ENCODE measurements around the gene TSPAN3. TPM values are rescaled to one million over a fixed set of nuclear protein-coding genes. Genes with fewer than 3 reads are reported as not detected.

The TSPAN3 gene
- total RNA-seq, 1 donor from 2014 or later, result 113 TPM

- DNase-seq (no peak), ATAC-seq (ENCODE audit: low read depth) (no peak)
- H3K36me3 Mint-ChIP-seq (ENCODE audit: low read depth), result peaks cover 37% of the 10 kb centered on the region
- ChIA-PET CTCF (interaction anchor here (0.6 to 4.0 kb wide), 7 partner anchors 12 to 835 kb away, joined by 3 to 16 read pairs (median 9); no protein-coding TSS in a partner anchor), POLR2A (interaction anchor here (0.7 to 0.8 kb wide), 2 partner anchors 10 to 116 kb away, joined by 3 to 4 read pairs; no protein-coding TSS in a partner anchor)
- H3K9me3 Mint-ChIP-seq, result no peaks in the 10 kb centered on the region
- H3K27me3 Mint-ChIP-seq, result no peaks in the 10 kb centered on the region
- H3K27ac Mint-ChIP-seq, result no peak overlapping the region
- intact Hi-C loops (cut with micrococcal nuclease), result no loop called here
- peaks cover 30% of the 10 kb centered on the region for H3K4me1 Mint-ChIP-seq
- no peak for TF ChIP-seq CTCF (IDR thresholded peaks at IDR 0.05)
- no peak overlapping the region for H3K4me3 Mint-ChIP-seq
Measured at GRCh38 chr15:77022646-77023575, 48.0 kb downstream of the TSPAN3 start.

- peak overlapping the region; percentile 56 for H3K27ac Mint-ChIP-seq
- CTCF ChIA-PET, result interaction anchor here (0.7 to 4.0 kb wide), 4 partner anchors 26 to 521 kb away, joined by 4 to 16 read pairs (median 5); no protein-coding TSS in a partner anchor
- no peaks in the 10 kb centered on the region for H3K9me3 Mint-ChIP-seq
- H3K36me3 Mint-ChIP-seq (ENCODE audit: low read depth), result peaks cover 39% of the 10 kb centered on the region
- POLR2A ChIA-PET, result no interaction called here
- no peak for DNase-seq
- H3K27me3 Mint-ChIP-seq, result no peaks in the 10 kb centered on the region
- no peak overlapping the region for H3K4me3 Mint-ChIP-seq
- intact Hi-C loops (cut with micrococcal nuclease), result no loop called here
- no peak for TF ChIP-seq CTCF (IDR thresholded peaks at IDR 0.05)
- H3K4me1 Mint-ChIP-seq, result peaks cover 30% of the 10 kb centered on the region
- ATAC-seq (ENCODE audit: low read depth), result no peak
Measured at GRCh38 chr15:77021803-77022381, 49.0 kb downstream of the TSPAN3 start.

- Mint-ChIP-seq H3K9me3 (no peaks in the 10 kb centered on the region), H3K4me1 (peaks cover 30% of the 10 kb centered on the region), H3K36me3 (ENCODE audit: low read depth) (peaks cover 39% of the 10 kb centered on the region), H3K4me3 (no peak overlapping the region), H3K27me3 (no peaks in the 10 kb centered on the region), H3K27ac (no peak overlapping the region)
- ChIA-PET POLR2A (no interaction called here), CTCF (no interaction called here)
- intact Hi-C loops (cut with micrococcal nuclease), result no loop called here
- no peak for ATAC-seq (ENCODE audit: low read depth)
- no peak for DNase-seq
- no peak for TF ChIP-seq CTCF (IDR thresholded peaks at IDR 0.05)
Measured at GRCh38 chr15:77021088-77021481, 49.8 kb downstream of the TSPAN3 start.

GRCh38 chr15:77020348-77021087 is 50.4 kb downstream of the TSPAN3 start:
- intact Hi-C loops (cut with micrococcal nuclease), result no loop called here
- DNase-seq (no peak), ATAC-seq (ENCODE audit: low read depth) (no peak)
- Mint-ChIP-seq H3K36me3 (ENCODE audit: low read depth) (peaks cover 39% of the 10 kb centered on the region), H3K4me3 (no peak overlapping the region), H3K9me3 (no peaks in the 10 kb centered on the region), H3K27ac (peak overlapping the region; percentile 59), H3K27me3 (no peaks in the 10 kb centered on the region), H3K4me1 (peaks cover 34% of the 10 kb centered on the region)
- ChIA-PET CTCF (interaction anchor here (1.4 kb wide), 1 partner anchor 47 kb away, joined by 3 read pairs; no protein-coding TSS in a partner anchor), POLR2A (interaction anchor here (1.2 kb wide), 1 partner anchor 9 kb away, joined by 4 read pairs; no protein-coding TSS in a partner anchor)
- TF ChIP-seq CTCF (IDR thresholded peaks at IDR 0.05), result no peak

Data from activated B cell treated with CpG ODN at 0.5 μM for 24 hours (primary cell).